Vagina (tissue), 2 donors: ENCODE results near the gene TMEM212.

Source experiments
- CTCF ChIP-seq, 3 experiments: fragments of 450-650 bp in 2 of 3; fragments of 200-600 bp in 1 of 3; sonication (generic) in 1 of 3; IDR thresholded peaks; one replicate each; pipeline ENCODE4 v1.5.1; 2017 to 2019; ENCODE audit warnings: antibody characterized with exemption in 3 of 3, mild to moderate bottlenecking in 2 of 3, moderate library complexity in 2 of 3
- POLR2A ChIP-seq, 2 donors: fragments of 450-650 bp; IDR thresholded peaks; one replicate each; pipeline ENCODE4 v1.6.1; 2017; ENCODE audit warnings: antibody characterized with exemption in 2 of 2, mild to moderate bottlenecking in 2 of 2, moderate library complexity in 2 of 2
- POLR2AphosphoS5 ChIP-seq, 2 donors: sonication (generic); formaldehyde crosslinking; IDR thresholded peaks; one replicate each; pipeline ENCODE4 v1.9.0; 2017; ENCODE audit warnings: antibody characterized with exemption in 2 of 2, mild to moderate bottlenecking in 2 of 2, low read depth in 1 of 2; ENCODE audit not compliant: insufficient read depth in 1 of 2

DNA sequence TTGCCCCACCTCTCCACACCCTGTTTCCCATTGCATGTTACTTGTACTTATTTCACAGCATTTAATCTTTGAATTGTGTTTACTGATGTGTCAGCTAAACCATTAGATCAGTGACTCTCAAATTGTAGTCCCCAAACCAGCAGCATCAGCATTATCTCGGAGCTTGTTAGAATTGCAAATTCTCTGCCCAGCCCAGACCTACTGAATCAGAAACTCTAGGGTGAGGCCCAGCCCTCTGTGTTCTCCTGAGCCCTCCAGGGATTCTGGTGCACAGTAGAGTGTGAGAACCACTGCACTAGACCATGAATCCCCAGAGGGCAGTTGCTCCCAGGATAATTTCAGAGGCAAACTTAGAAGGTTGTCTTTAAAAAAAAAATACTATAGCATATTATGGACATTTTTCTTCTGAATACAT is 45.9 kb upstream of the TMEM212 start:
- TF ChIP-seq POLR2A (IDR thresholded peaks at IDR 0.05) (no peak), CTCF (IDR thresholded peaks at IDR 0.05) (no peak), POLR2AphosphoS5 (IDR thresholded peaks at IDR 0.05; ENCODE audit: insufficient read depth in 1 of 2, low read depth in 1 of 2) (no peak)
